Activated effector memory CD4-positive, alpha-beta T cell treated with anti-CD3 and anti-CD28 coated beads, Interleukin-2, amount 50 U/mL, for 16 hours (primary cell): ENCODE measurements around the gene ZNF583.

Experiments used
- DNase-seq: peaks from one replicate; pipeline ENCODE4 v3.0.0-alpha.2; 2020

Gene ZNF583

DNA sequence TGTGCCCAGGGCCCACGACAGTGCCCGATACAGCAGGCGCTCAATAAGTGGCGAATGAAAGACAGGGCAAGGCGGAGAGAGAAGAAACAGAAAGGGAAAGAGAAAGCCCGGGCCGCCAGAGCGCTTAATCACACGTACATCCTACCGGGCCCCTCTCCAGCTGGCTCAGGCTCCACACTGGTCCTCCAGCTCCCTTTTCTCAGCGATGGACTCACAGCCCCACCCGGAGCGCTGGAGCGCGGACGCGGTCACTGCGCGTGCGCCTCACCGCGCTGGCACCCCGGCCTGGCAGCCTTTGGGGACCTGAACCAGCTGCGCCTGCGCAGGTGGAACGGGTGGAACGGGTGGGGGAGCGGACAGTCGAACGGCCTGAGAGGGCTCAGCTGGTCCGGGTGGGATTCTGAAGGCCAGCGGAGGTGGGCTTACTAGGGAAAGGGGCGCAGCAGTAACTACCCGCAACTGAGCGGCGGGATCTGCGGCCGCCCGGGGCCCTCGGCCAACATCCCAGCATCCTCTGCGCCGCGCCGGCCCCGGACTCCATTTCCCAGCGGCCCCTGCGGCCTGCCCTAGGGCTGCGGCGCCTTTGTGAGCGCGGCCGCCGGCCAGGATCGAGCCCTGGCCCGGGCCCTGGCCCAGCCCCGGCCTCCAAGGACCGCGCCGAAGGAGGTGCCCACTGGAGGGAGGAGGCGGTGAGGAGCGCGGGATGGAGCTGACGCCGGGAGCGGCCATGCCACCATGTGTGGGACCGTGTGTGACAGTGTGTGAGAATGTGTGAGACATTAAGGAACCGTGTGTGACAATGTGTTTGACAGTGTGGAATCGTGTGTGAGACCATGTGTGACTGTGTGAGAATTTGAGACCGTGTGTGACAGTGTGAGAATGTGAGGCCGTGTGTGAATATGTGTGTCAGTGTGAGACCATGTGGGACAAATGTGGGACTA, at the start of gene ZNF583:
TSS of gene ZNF583 (plus strand) at position 569 of the 941 bp plus-strand sequence. CDS start 2,783 bp downstream, outside the sequence.
- peak; percentile 97 for DNase-seq

DNA sequence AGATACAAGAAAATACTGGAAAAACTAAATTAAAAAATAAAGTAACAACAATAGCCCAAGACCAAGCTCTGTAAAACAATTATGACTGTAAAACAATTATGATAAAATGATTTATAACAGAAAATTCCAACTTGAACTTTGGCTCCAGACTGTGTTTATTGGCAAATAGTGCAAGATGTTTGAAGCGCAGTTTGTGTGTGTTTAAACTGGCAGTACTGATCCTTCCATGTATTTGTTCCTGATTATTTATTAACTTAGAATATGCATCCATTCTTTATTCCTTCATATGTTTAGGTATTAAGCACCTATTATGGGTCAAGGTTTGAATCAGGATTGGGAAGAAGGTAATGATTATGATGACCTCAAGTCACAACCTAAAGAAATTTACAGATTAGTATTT, 48.6 kb upstream of the ZNF583 start:
- no peak for DNase-seq

DNA sequence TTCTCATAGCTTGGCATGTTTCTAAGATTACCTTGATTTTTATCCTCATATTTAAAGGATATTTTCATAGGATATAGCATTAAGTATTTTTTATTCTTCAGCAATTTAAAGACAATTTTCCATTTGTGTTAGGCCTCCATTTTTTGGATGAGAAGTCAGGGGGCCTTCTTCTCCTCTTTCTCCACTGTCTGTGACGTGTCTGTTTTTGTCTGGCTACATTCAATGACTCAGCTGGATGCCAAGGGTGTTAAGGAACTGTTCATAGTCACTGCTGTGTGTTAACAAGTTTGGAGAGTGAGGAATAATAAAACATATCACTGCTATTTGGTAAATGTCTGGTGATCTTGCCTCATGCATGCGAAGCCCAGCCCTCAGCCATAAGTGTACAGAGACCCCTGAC, 47.2 kb upstream of the ZNF583 start:
- no peak for DNase-seq

DNA sequence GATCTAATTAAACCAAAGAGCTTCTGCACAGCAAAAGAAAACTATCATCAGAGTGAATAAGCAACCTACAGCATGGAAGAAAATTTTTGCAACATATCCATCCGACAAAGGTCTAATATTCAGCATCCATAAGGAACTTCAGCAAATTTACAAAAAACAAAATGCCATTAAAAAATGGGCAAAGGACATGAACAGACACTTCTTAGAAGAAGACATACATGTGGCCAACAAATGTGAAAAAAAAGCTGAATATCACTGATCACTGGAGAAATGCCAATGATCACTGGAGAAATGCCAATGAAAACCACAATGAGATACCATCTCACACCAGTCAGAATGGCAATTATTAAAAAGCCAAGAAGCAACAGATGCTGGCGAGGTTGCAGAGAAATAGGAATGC, 43.3 kb upstream of the ZNF583 start:
- no peak for DNase-seq

DNA sequence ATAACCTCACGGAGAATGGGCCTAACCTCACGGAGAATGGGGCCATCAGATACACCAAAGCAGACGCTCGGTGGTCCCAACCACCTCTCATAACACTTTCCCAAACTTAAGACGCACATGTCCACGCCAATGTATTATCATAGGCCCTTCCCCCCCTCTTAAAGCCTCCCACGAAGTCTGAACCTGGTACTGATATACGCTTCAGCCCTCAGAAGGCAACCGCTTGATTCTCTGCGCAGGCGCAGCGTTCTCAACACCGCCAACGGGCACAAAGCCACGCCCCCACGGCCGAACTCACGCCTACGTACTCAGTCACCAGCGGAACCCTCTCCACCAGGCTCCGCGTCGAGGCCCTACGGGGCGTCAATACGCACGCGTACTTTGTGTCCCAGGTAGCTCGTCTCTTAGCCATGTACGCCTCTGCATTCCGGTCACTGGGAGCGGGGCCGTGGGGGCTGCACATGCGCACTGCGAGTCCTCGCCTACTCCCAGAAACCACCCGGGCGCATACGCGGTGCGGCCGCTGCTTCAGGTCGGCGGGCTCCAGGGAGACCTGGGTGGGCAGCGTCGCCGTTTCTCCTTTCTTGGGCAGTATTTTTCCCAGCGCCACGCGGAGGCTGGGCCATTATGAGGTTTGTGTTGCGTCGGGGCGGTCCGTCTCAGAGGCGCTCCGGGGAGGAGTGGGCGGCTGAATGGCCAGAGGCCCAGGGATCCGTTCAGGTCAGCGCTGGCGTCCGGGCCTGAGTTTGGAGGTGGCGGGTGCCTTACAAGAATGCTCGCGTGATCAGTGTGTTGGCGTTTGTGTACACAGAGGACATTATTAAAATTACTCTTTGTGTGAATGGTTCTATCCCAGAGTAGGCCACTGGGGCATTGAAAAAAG, 36.1 kb upstream of the ZNF583 start:
- DNase-seq: peak; percentile 88

DNA sequence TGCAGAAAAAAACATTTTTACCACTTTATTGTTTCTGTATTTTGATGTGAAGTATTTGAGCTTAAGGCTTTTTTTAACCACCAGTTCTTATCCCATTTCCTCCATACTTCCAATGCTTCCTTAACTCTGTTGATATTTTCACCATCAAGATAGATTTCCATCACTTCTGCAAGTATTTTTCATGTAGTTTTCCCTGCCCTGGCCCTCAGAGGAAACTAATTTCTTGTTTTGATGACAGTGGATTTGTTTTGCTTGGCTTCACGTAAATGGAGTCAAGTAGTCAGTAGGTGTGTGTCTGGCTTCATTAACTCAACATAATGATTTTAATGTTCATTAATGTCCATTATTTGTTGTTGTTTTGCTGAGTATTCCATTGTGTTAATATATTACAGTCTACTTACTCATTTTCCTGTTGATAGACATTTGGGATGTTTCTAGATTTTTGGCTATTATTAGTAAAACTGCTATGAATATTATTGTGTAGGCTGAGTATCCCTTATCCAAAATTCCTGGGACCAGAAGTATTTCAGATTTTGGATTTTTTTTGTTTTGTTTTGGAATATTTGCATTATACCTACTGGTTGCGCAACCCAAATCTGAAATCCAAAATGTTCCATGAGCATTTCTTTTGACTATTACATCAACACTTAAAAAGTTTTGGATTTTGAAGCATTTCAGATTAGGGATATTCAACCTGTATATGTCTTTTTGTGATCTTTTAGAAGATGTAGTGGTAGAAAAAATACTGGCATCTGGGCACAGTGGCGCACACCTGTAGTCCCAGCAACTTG, 34.1 kb upstream of the ZNF583 start:
- no peak for DNase-seq

DNA sequence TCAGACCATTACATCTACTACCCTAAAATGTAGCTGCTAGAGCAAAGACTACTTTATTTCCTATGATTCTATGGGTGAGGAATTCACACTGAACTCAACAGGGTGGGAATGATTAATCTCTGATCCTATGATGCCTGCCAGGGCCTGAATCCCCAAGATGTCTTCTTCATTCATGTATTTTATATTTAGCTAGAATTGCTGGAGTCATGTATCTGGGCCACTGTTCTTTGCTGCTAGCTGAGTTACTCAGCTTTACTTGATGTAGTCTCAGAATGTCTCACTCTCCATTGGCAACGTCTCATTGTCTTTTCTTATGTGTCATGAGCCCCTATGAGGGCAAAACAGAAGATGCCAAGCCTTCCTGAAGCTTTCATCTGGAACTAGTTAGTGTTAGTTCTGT, 31.9 kb upstream of the ZNF583 start:
- DNase-seq: no peak

DNA sequence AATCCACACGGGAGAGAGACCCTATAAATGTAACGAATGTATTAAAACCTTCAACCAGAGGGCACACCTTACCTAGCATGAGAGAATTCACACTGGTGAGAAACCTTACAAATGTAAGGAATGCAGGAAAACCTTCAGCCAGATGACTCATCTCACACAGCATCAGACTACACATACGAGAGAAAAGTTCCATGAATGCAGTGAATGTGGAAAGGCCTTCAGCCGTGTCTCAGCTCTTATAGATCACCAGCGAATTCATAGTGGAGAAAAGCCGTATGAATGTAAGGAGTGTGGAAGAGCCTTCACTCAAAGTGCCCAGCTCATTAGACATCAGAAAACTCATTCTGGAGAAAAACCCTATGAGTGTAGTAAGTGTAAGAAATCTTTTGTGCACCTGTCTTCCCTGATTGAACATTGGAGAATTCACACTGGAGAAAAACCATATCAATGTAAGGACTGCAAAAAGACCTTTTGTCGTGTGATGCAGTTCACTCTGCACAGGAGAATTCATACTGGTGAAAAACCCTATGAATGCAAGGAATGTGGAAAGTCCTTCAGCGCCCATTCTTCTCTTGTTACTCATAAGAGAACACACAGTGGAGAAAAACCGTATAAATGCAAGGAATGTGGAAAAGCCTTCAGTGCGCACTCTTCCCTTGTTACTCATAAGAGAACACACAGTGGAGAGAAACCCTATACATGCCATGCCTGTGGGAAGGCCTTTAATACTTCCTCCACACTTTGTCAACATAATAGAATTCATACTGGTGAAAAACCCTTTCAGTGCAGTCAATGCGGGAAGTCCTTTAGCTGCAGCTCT, 26.8 kb upstream of the ZNF583 start:
- no peak for DNase-seq

DNA sequence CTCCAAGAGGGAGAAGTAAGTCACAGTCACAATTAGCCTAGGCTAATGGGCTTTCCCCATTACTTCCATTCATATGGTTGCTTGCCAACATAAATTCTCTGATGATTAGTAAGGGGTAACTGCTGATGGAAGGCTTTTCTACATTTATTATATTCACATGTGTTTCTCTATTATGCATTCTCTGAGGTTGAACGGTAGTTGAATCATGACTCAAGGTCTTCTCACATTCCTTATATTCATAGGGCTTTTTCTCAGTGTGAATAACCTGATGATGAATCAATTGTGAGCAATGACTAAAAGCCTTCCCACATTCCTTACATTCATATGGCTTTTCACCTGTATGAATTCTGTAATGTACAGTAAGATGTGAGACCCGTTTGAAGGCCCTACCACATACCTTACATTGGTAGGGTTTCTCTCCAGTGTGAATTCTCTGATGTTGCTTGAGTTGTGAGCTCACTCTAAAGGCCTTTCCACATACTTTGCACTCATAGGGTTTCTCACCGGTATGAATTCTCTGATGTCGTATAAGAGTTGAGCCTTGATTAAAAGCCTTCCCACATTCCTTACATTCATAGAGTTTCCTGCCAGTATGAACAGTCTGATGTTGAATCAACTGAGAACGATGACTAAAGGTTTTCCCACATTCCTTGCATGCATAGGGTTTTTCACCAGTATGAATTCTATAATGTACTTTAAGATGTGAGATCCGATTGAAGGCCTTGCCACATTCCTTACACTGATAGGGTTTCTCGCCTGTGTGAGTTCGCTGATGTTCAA, 20.1 kb upstream of the ZNF583 start:
- no peak for DNase-seq

DNA sequence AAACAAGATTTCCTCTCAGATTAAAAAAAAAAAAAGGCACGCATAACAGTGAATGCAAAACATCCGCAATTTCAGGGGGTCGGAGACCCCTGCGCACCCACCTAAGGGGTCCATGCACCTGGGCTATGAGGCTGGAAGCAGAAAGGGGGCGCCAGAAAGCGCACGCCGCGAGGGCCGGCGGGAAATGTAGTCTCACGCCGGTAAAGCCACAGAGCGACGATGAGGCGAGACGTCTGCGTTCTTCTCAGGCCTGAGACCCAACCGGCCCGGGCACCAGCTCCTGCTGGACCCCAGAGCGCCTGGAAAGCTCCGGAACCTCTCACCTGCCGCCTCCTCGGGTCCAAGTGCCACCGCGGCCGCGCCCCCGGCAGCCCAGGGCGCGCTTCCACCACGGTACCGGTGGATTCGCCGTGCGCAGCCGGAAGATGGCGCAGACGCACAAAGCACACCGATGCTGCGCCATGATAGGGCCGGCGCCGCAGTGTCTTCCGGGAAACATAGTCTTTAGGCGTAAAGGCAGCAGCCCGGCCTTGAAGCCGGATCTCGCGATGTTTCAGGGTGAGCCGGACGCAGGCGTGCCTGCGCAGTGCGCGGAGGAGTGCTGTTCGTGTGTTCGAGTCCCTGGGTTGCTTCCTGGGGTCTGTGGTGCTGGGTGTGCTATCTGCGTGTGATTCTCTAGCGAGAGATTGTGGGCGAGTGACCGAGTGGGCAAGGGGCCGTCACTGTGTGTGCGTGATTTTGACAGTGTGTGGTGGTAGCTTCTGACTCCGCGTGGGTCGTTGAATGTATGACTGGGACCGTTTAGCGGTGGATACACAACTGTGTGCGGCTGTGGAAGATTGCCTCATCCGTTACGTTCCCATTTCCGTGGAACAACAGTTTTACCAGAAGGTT, 10.8 kb upstream of the ZNF583 start, which contains the start of gene ZNF582:
TSS of gene ZNF582 (minus strand) at position 416 of the 894 bp plus-strand sequence. CDS start 1,782 bp downstream, outside the sequence.
- peak; percentile 95 for DNase-seq

DNA sequence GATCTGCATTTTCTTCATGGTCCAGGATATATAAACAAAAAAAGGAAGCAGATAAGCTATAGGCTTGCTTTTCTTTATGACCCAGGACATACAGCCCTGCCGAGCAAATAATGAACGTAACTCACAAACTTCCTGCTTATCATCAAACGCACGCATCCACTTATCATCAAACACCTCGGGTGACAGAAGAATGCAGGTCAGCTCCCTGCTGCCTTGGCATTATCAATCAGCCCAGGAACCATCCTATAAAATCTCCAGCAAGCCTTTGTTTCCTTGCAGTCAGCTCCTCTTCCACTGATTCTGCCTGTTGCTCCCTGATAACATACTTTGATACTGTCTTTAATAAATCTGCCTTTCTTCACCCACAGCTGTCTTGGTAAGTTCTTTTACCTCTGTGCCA, 5.3 kb upstream of the ZNF583 start:
- DNase-seq: no peak

DNA sequence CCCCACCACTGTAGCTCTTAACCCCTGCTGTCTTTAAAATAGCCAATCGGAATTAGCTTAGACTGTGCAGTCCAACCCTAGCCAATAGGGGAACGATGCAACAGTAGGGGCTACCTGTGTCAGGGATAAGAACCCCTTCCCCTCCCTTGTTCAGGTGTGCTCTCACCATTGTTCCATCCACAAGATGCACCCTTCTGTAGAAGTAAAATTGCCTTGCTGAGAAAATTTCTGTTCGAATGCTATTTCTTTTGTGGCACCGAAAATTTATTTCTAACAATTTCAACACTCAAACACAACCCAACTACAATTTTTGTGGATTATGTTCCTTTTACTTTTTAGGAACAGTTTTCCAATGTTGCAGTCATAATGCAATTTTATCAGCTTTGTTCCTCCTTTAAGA, 3.6 kb upstream of the ZNF583 start:
- DNase-seq: no peak

DNA sequence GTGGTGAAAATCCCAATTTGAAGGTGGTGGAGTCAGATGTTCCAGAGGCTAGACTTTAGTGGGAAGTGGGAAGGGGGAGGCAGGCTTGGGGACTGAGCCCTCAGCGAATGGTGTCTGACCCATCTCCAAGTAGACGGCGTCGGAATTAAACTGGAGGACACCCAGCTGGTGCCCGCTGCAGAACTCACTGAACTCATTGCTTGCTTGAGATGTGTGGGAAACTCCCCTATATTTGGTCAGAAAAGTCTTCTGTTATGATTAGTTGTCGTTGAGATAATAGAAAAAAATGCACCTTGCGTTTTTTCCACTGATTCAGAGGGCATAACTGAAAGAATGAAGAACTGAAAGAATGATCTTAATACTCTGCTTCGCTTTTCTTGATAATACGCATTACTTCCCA, 871 bp upstream of the ZNF583 start:
- DNase-seq: peak; percentile 70

DNA sequence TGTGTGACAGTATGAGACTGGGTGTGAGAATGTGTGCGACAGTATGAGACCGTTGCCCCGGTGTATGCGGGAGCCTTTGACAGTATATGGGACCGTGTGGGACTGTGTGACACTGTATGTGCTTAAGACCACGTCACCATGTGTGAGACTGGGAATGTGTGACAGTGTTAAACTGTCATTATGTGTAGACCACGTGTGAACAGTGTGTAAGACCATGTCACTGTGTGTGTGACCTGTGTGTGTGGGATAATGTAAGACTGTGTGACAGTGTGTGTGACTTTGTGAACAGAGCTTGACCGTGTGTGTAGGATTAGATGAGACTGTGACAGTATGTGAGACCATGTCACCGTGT, 549 bp downstream of the ZNF583 start:
- DNase-seq: peak; percentile 61

DNA sequence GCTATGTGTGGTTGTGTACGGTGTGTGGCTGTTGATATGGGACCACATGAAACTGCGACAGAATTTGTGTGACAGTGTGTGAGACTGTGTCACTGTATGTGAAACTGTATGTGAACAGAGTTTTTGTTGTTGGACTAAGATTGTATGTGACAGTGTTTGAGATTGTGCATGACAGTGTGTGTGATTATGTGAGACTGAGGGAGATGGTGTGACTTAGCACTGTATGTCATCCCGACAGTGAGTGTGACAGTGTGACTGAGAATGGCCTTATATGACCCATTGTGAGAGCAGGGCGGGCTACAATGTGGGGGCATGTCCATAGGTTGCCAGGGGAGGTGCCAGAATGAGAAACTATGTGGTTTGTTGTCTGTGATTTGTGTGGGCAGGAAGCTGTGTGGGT, 930 bp downstream of the ZNF583 start:
- DNase-seq: no peak

DNA sequence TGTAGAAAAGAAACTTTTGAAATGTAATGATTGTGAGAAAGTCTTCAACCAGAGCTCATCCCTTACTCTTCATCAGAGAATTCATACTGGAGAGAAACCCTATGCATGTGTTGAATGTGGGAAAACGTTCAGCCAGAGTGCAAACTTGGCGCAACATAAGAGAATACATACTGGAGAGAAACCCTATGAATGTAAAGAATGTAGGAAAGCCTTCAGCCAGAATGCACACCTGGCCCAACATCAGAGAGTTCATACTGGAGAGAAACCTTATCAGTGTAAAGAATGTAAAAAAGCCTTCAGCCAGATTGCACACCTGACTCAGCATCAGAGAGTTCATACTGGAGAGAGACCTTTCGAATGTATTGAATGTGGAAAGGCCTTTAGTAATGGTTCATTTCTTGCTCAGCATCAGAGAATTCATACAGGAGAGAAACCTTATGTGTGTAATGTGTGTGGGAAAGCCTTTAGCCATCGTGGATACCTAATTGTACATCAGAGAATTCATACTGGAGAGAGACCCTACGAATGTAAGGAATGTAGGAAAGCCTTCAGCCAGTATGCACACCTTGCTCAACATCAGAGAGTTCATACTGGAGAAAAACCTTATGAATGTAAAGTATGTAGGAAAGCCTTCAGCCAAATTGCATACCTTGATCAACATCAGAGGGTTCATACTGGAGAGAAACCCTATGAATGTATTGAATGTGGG, 19.3 kb downstream of the ZNF583 start:
- no peak for DNase-seq

DNA sequence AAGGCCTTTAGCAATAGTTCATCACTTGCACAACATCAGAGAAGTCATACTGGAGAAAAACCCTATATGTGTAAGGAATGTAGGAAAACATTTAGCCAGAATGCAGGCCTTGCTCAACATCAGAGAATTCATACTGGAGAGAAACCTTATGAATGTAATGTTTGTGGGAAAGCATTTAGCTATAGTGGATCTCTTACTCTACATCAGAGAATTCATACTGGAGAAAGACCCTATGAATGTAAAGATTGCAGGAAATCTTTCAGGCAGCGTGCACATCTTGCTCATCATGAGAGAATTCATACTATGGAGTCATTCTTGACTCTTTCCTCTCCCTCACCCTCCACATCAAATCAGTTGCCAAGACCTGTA, 19.8 kb downstream of the ZNF583 start:
- DNase-seq: no peak

DNA sequence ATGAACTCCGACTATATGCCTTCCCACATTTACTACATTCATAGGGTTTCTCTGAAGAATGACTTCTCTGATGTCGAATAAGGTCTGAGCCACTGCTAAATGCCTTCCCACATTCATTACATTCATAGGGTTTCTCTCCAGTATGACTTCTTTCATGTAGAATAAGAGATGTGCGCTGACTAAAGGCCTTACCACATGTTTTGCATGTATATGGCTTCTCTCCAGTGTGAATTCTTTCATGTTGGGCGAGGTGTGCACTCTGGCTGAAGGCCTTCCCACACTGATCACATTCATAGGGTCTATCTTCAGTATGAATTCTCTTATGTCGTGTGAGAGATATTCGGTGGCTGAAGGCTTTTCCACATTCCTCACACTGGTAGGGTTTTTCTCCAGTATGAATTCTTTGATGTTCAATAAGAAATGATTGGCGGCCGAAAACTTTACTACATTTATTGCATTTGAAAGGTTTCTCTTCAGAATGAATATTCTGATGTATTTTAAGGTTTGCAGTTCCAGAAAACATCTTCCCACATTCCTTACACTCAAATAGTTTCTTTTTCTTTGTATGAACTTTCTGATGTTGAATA, 37.2 kb downstream of the ZNF583 start:
- DNase-seq: no peak

DNA sequence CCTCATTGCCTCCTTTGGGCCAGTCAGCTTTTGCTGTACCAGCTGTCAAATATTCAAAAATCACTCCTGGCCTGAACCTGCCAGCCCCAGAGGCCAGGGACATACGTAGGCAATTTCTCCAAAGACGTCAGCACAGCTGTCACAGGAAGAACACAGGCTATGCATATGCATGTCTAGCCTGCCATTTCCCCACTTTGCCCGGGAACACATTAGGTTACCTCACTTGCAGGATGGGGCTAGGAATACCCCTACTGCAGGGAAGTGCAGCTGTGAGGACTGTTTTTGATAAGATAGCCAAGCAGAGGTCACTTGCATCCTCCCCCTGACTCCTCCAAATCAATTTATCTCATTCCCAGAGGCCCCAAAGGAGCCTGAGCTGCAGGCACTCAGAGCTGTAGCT, 70.2 kb downstream of the ZNF583 start:
- no peak for DNase-seq
